Cardiac fibroblast (primary cell): ENCODE measurements around the gene UBTD1.

Experiments
- DNase-seq, 2 donors: peaks; one replicate each; pipeline versions ENCODE4 v3.0.0 to v3.0.0-alpha.2; 2010; ENCODE audit warnings: low read depth in 2 of 2
- H3K4me3 ChIP-seq, 2 donors: replicated peaks in 1 of 2; 1 replicate in 1 of 2; 2 replicates in 1 of 2; pipeline ENCODE4 v1.5.1; 2011; ENCODE audit warnings: low read depth in 2 of 2, low read length in 2 of 2, mild to moderate bottlenecking in 2 of 2, moderate library complexity in 1 of 2
- CTCF ChIP-seq: IDR thresholded peaks from one replicate; pipeline ENCODE4 v1.5.1; 2011; ENCODE audit warnings: low read depth, mild to moderate bottlenecking, low read length, inconsistent platforms

UBTD1 gene

GRCh38 chr10:97511711-97512440 lies 13.2 kb downstream of the UBTD1 start:
- H3K4me3 ChIP-seq = no peak overlapping the region
- no peak for TF ChIP-seq CTCF
- no peak for DNase-seq

- no peak overlapping the region for H3K4me3 ChIP-seq
- DNase-seq = no peak
- no peak for TF ChIP-seq CTCF
Measured at GRCh38 chr10:97512993-97513392, 14.3 kb downstream of the UBTD1 start.

- TF ChIP-seq CTCF = no peak
- no peak overlapping the region for H3K4me3 ChIP-seq
- no peak for DNase-seq
Measured at GRCh38 chr10:97514344-97514743, 15.6 kb downstream of the UBTD1 start.

- no peak for TF ChIP-seq CTCF
- DNase-seq = no peak
- H3K4me3 ChIP-seq = no peak overlapping the region
Measured at GRCh38 chr10:97515271-97515978, 16.7 kb downstream of the UBTD1 start.

GRCh38 chr10:97517096-97517750 lies 18.5 kb downstream of the UBTD1 start:
- H3K4me3 ChIP-seq = no peak overlapping the region
- TF ChIP-seq CTCF = no peak
- DNase-seq = no peak

GRCh38 chr10:97517778-97518300 lies 19.1 kb downstream of the UBTD1 start:
- DNase-seq = no peak
- H3K4me3 ChIP-seq = no peak overlapping the region
- no peak for TF ChIP-seq CTCF
